Mesenchymal stem cell (in vitro differentiated cells and primary cell): Measurements from ENCODE around the gene SLC50A1.
A peak's percentile ranks its signal among the peaks of the same experiment; 100 is the strongest.

Experiments used
- DNase-seq: peaks from one replicate; pipeline ENCODE4 v3.0.0-alpha.2; 2013
- H2AFZ ChIP-seq: one replicate; pipeline ENCODE4 v1.6.1; 2013; ENCODE audit warnings: low read depth, mild to moderate bottlenecking, control low read depth, inconsistent platforms, low read length, moderate library complexity
- H2AK5ac ChIP-seq: 2 replicates; pipeline ENCODE4 v1.6.1; 2013; ENCODE audit warnings: low read length, moderate library complexity, mild to moderate bottlenecking, inconsistent platforms; ENCODE audit not compliant: severe bottlenecking
- H2BK120ac ChIP-seq: one replicate; pipeline ENCODE4 v1.6.1; 2013; ENCODE audit warnings: low read depth, mild to moderate bottlenecking, inconsistent platforms, low read length, moderate library complexity
- H2BK12ac ChIP-seq, 2 experiments: one replicate each; pipeline ENCODE4 v1.6.1; 2013; ENCODE audit warnings: inconsistent platforms in 2 of 2, low read length in 2 of 2, mild to moderate bottlenecking in 2 of 2, moderate library complexity in 2 of 2, control low read depth in 1 of 2
- H2BK15ac ChIP-seq: one replicate; pipeline ENCODE4 v1.6.1; 2013; ENCODE audit warnings: mild to moderate bottlenecking, low read depth, inconsistent platforms; ENCODE audit not compliant: poor library complexity, severe bottlenecking
- H2BK5ac ChIP-seq: 2 replicates; pipeline ENCODE4 v1.6.1; 2013; ENCODE audit warnings: low read depth, mild to moderate bottlenecking, low read length, control low read depth, inconsistent platforms; ENCODE audit not compliant: poor library complexity, severe bottlenecking
- H3K14ac ChIP-seq, 2 experiments: one replicate each; pipeline ENCODE4 v1.6.1; 2013; ENCODE audit warnings: inconsistent platforms in 2 of 2, low read length in 2 of 2, control low read depth in 1 of 2, mild to moderate bottlenecking in 1 of 2, moderate library complexity in 1 of 2
- H3K18ac ChIP-seq, 2 experiments: one replicate each; pipeline ENCODE4 v1.6.1; 2013; ENCODE audit warnings: inconsistent platforms in 2 of 2, low read length in 2 of 2, control low read depth in 1 of 2, low read depth in 1 of 2, mild to moderate bottlenecking in 1 of 2
- H3K23ac ChIP-seq, 2 experiments: one replicate each; pipeline ENCODE4 v1.6.1; 2013; ENCODE audit warnings: inconsistent platforms in 2 of 2, low read length in 2 of 2, mild to moderate bottlenecking in 2 of 2, moderate library complexity in 2 of 2, control low read depth in 1 of 2
- H3K27ac ChIP-seq: 2 replicates; pipeline ENCODE4 v1.5.1; 2013; ENCODE audit warnings: mild to moderate bottlenecking, moderate library complexity, low read length, control low read depth, inconsistent platforms; ENCODE audit not compliant: poor library complexity, severe bottlenecking
- H3K27me3 ChIP-seq, 2 experiments: 2 replicates each; pipeline versions ENCODE4 v1.6.1 to v1.7.0; 2013; ENCODE audit warnings: low read length in 2 of 2, mild to moderate bottlenecking in 2 of 2, moderate library complexity in 2 of 2, control low read depth in 1 of 2, inconsistent platforms in 1 of 2; ENCODE audit not compliant: control insufficient read depth in 1 of 2, insufficient read depth in 1 of 2
- H3K36me3 ChIP-seq, 2 experiments: 2 replicates each; pipeline versions ENCODE4 v1.6.1 to v1.7.0; 2013; ENCODE audit warnings: low read length in 2 of 2, control low read depth in 1 of 2, inconsistent platforms in 1 of 2, low read depth in 1 of 2, mild to moderate bottlenecking in 1 of 2; ENCODE audit not compliant: insufficient read depth in 2 of 2, control insufficient read depth in 1 of 2
- H3K4ac ChIP-seq, 2 experiments: one replicate each; pipeline ENCODE4 v1.6.1; 2013; ENCODE audit warnings: inconsistent platforms in 2 of 2, low read length in 2 of 2, mild to moderate bottlenecking in 2 of 2, moderate library complexity in 2 of 2, control low read depth in 1 of 2, low read depth in 1 of 2
- H3K4me1 ChIP-seq: 2 replicates; pipeline ENCODE4 v1.6.1; 2013; ENCODE audit warnings: low read depth, low read length, control low read depth; ENCODE audit not compliant: control insufficient read depth, insufficient read depth
- H3K4me2 ChIP-seq: 2 replicates; pipeline ENCODE4 v1.6.1; 2013; ENCODE audit warnings: low read length, mild to moderate bottlenecking, inconsistent platforms; ENCODE audit not compliant: poor library complexity, severe bottlenecking
- H3K4me3 ChIP-seq, 2 experiments: 2 replicates each; pipeline versions ENCODE4 v1.5.1 to v1.7.0; 2013; ENCODE audit warnings: low read length in 2 of 2, mild to moderate bottlenecking in 2 of 2, control low read depth in 1 of 2, low read depth in 1 of 2; ENCODE audit not compliant: insufficient read depth in 1 of 2
- H3K79me1 ChIP-seq: replicated peaks from 2 replicates; pipeline ENCODE4 v1.6.1; 2013; ENCODE audit warnings: mild to moderate bottlenecking, control low read depth, low read length, inconsistent platforms; ENCODE audit not compliant: poor library complexity, severe bottlenecking
- H3K9ac ChIP-seq: 2 replicates; pipeline ENCODE4 v1.7.0; 2013; ENCODE audit warnings: mild to moderate bottlenecking, low read length, moderate library complexity
- H3K9me3 ChIP-seq: 2 replicates; pipeline ENCODE4 v1.7.0; 2013; ENCODE audit warnings: mild to moderate bottlenecking, low read length; ENCODE audit not compliant: control insufficient read depth
- H4K8ac ChIP-seq: one replicate; pipeline ENCODE4 v1.6.1; 2013; ENCODE audit warnings: inconsistent platforms, mild to moderate bottlenecking, low read length, moderate library complexity
- H4K91ac ChIP-seq: one replicate; pipeline ENCODE4 v1.6.1; 2013; ENCODE audit warnings: mild to moderate bottlenecking, low read length, inconsistent platforms
- WGBS: methylation state at CpG from one replicate; pipeline ENCODE4 v1.1.7; 2013; ENCODE audit warnings: mixed read lengths; 5-methylcytosine and 5-hydroxymethylcytosine counted together

The SLC50A1 gene

DNA sequence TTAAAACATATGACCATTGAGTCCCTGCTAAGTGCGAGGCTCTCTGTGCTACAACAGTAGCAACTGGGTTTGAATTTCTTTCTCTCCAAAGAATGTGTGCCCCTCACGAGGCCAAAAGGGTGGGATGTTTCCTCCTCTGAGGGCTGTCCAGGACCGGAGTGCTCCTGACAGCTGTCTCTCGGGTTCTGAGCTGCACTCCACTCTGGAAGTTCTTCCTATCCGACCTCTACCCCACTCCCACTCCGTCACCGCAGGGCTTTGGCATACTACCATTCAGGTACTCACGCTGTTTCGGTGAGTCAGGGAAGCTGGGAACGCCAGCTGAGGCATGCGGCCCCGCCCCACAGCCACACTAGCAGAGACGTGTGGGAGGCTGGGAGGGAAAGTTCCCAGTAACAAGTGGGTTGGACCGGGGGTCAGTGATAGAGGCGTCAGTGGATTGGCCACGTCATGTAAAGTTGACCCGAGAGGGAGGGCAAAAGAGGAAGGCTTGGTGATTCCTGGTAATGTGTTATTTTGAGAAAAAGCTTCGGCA, 705 bp upstream of the SLC50A1 start:
- H3K79me1 ChIP-seq = peaks cover 12% of the 10 kb centered on the region
- H3K9me3 ChIP-seq = no peaks in the 10 kb centered on the region
- peak overlapping the region in 1 of 2 experiments; percentile 36 for H3K14ac ChIP-seq
- peak overlapping the region in 1 of 2 experiments; percentile 94 for H3K4ac ChIP-seq
- H3K23ac ChIP-seq = no peak overlapping the region
- peak overlapping the region; percentile 98 for H2AFZ ChIP-seq
- H3K4me1 ChIP-seq = peaks cover 28% of the 10 kb centered on the region
- H2BK12ac ChIP-seq = no peak overlapping the region
- no peak overlapping the region for H2BK5ac ChIP-seq
- H2AK5ac ChIP-seq = peak overlapping the region; percentile 40
- peak overlapping the region; percentile 64 to 95 for H3K4me3 ChIP-seq
- no peak overlapping the region for H2BK15ac ChIP-seq
- H3K9ac ChIP-seq = peak overlapping the region; percentile 98
- H3K36me3 ChIP-seq = peaks cover 15 to 26% of the 10 kb centered on the region in 2 experiments
- peak overlapping the region; percentile 4 to 92 for H3K18ac ChIP-seq
- DNase-seq = peak; percentile 98
- peak overlapping the region; percentile 99 for H3K27ac ChIP-seq
- peak overlapping the region; percentile 81 for H3K4me2 ChIP-seq
- peak overlapping the region; percentile 22 for H2BK120ac ChIP-seq
- H3K27me3 ChIP-seq = peaks cover 0 to 9% of the 10 kb centered on the region in 2 experiments
- peak overlapping the region; percentile 33 for H4K8ac ChIP-seq
- H4K91ac ChIP-seq = no peak overlapping the region
- WGBS = 5% methylated on average over 13 of the region's 18 CpGs

DNA sequence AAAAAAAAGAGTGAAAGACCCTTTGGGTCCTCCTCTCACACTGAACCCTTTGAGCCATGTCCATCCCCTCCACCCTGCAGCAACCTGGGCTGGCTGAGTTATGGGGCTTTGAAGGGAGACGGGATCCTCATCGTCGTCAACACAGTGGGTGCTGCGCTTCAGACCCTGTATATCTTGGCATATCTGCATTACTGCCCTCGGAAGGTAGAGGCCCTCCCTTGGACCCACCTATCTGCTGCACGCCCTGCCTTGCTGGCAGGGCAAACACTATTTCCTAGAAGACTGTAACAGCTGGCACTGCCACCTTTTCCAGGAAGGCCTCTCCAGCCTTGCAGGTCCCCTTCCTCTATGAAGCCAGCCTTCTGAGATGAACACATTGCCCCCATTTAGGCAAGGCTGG, 1.1 kb downstream of the SLC50A1 start:
- Histone ChIP-seq H3K4me3 (peak overlapping the region in 1 of 2 experiments; percentile 95), H3K9ac (peak overlapping the region; percentile 98), H3K9me3 (no peaks in the 10 kb centered on the region), H3K27me3 (peaks cover 0 to 4% of the 10 kb centered on the region in 2 experiments), H4K8ac (peak overlapping the region; percentile 62), H2BK12ac (peak overlapping the region in 1 of 2 experiments; percentile 15), H2BK15ac (peak overlapping the region; percentile 2), H3K36me3 (peaks cover 15 to 22% of the 10 kb centered on the region in 2 experiments), H2AK5ac (peak overlapping the region; percentile 78), H3K79me1 (peaks cover 12% of the 10 kb centered on the region), H3K4ac (peak overlapping the region; percentile 16 to 87), H3K4me2 (peak overlapping the region; percentile 62), H3K27ac (peak overlapping the region; percentile 27), H2BK5ac (no peak overlapping the region), H2BK120ac (no peak overlapping the region), H3K4me1 (peaks cover 26% of the 10 kb centered on the region), H2AFZ (no peak overlapping the region), H3K23ac (peak overlapping the region in 1 of 2 experiments; percentile 93), H3K14ac (peak overlapping the region in 1 of 2 experiments; percentile 83), H3K18ac (peak overlapping the region; percentile 71 to 81), H4K91ac (peak overlapping the region; percentile 85)
- no peak for DNase-seq
- 42% methylated on average over 6 of the region's 6 CpGs for WGBS

DNA sequence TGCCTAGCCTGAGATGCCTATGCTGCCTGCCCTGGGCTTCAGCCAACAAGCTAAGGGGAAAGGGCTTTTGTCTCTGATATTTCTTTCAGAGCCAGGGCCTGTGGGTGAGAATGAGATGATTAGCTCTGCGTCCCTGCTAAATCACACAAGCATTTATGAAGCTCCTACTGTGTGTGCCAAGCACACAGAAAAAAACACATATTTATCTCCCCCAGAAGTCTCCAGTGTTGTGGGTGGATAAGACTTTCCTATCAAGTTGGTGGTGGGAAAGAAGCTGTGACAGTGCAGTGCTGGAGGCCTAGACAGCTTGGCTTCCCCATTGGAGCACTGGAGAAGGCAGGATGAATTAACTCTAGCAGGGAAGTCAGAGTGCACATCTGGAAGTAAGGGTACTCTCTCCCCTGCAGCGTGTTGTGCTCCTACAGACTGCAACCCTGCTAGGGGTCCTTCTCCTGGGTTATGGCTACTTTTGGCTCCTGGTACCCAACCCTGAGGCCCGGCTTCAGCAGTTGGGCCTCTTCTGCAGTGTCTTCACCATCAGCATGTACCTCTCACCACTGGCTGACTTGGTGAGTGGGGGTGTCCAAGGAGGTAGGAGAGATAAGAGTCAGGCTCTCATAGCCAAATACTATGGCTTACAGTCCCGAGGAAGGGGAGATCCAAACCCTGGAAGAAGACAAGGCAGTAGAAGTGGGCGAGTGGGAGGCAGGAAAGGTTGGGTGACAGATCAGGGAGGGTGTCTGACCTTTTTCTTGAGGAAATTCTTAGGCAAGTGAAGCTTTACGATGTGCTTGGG, 1.7 kb downstream of the SLC50A1 start:
- 95% methylated on average over 4 of the region's 6 CpGs for WGBS
- Histone ChIP-seq H3K4me2 (no peak overlapping the region), H2BK5ac (no peak overlapping the region), H3K36me3 (peaks cover 15 to 20% of the 10 kb centered on the region in 2 experiments), H3K14ac (no peak overlapping the region), H2AK5ac (no peak overlapping the region), H3K4me1 (peaks cover 26% of the 10 kb centered on the region), H3K79me1 (peaks cover 12% of the 10 kb centered on the region), H2BK12ac (no peak overlapping the region), H2BK15ac (peak overlapping the region; percentile 2), H4K91ac (no peak overlapping the region), H3K18ac (peak overlapping the region in 1 of 2 experiments; percentile 71), H3K9me3 (no peaks in the 10 kb centered on the region), H3K27ac (no peak overlapping the region), H3K4ac (peak overlapping the region; percentile 16 to 87), H3K27me3 (peaks cover 0 to 4% of the 10 kb centered on the region in 2 experiments), H3K9ac (peak overlapping the region; percentile 98), H4K8ac (no peak overlapping the region), H3K23ac (peak overlapping the region in 1 of 2 experiments; percentile 14), H3K4me3 (peak overlapping the region in 1 of 2 experiments; percentile 95), H2AFZ (no peak overlapping the region), H2BK120ac (no peak overlapping the region)
- no peak for DNase-seq
